DND-41 (cell line): ENCODE data around the gene KRTAP16-1.

Experiments
- EZH2 ChIP-seq: IDR thresholded peaks from 3 replicates; pipeline ENCODE4 v1.6.1; 2012; ENCODE audit warnings: borderline replicate concordance, low read depth, mild to moderate bottlenecking, moderate library complexity, low read length, inconsistent platforms; ENCODE audit not compliant: severe bottlenecking
- TF ChIP-seq, protein P1 (sequence below): IDR thresholded peaks from 2 replicates; pipeline ENCODE4 v1.5.1; 2012; ENCODE audit warnings: borderline replicate concordance, low read length, moderate library complexity, mild to moderate bottlenecking; ENCODE audit not compliant: poor library complexity, severe bottlenecking; ENCODE audit errors: extremely low read depth

- no peak for TF ChIP-seq EZH2
- TF ChIP-seq, protein P1, sequence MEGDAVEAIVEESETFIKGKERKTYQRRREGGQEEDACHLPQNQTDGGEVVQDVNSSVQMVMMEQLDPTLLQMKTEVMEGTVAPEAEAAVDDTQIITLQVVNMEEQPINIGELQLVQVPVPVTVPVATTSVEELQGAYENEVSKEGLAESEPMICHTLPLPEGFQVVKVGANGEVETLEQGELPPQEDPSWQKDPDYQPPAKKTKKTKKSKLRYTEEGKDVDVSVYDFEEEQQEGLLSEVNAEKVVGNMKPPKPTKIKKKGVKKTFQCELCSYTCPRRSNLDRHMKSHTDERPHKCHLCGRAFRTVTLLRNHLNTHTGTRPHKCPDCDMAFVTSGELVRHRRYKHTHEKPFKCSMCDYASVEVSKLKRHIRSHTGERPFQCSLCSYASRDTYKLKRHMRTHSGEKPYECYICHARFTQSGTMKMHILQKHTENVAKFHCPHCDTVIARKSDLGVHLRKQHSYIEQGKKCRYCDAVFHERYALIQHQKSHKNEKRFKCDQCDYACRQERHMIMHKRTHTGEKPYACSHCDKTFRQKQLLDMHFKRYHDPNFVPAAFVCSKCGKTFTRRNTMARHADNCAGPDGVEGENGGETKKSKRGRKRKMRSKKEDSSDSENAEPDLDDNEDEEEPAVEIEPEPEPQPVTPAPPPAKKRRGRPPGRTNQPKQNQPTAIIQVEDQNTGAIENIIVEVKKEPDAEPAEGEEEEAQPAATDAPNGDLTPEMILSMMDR: peak; percentile 76
Observed at GRCh38 chr17:41329279-41329948, 20.3 kb upstream of the KRTAP16-1 start.
